Progenitor cell of endocrine pancreas (in vitro differentiated cells): ENCODE measurements around the gene TM7SF3. TPM values are rescaled to one million over a fixed set of nuclear protein-coding genes. Genes with fewer than 3 reads are reported as not detected.
A peak's percentile ranks its signal among the peaks of the same experiment; 100 is the strongest.

Experiments
- DNase-seq: peaks from one replicate; pipeline ENCODE4 v3.0.0; 2021; ENCODE audit warnings: low spot score; ENCODE audit not compliant: unreplicated experiment
- H3K27ac Mint-ChIP-seq: 2 replicates; pipeline ENCODE4 v1.8.0; 2021; ENCODE audit warnings: mild to moderate bottlenecking, moderate library complexity, mixed read lengths
- H3K27me3 Mint-ChIP-seq: 2 replicates; pipeline ENCODE4 v1.8.0; 2021; ENCODE audit warnings: mixed read lengths
- H3K36me3 Mint-ChIP-seq: 2 replicates; pipeline ENCODE4 v1.8.0; 2022; ENCODE audit warnings: mixed read lengths; ENCODE audit not compliant: insufficient read depth
- H3K4me1 Mint-ChIP-seq: 2 replicates; pipeline ENCODE4 v1.8.0; 2021; ENCODE audit warnings: low read depth, mixed read lengths
- H3K4me3 Mint-ChIP-seq: 2 replicates; pipeline ENCODE4 v1.8.0; 2021; ENCODE audit warnings: low read depth, mild to moderate bottlenecking, moderate library complexity, mixed read lengths
- H3K9me3 Mint-ChIP-seq: 2 replicates; pipeline ENCODE4 v1.8.0; 2021; ENCODE audit warnings: low read depth, mixed read lengths
- total RNA-seq: library from RNA; stranded (reverse); gene quantifications from 2 replicates; pipeline ENCODE4 v1.2.1, GENCODE V29; 2021
- TF ChIP-seq, protein P1 (sequence below): fragments of 200-600 bp; sonication (generic); IDR thresholded peaks from one replicate; pipeline ENCODE4 v1.5.0; 2021; ENCODE audit warnings: antibody characterized with exemption, mild to moderate bottlenecking; ENCODE audit not compliant: unreplicated experiment

Gene TM7SF3
- total RNA-seq, 1 donor from 2014 or later = 81.0 TPM

DNA sequence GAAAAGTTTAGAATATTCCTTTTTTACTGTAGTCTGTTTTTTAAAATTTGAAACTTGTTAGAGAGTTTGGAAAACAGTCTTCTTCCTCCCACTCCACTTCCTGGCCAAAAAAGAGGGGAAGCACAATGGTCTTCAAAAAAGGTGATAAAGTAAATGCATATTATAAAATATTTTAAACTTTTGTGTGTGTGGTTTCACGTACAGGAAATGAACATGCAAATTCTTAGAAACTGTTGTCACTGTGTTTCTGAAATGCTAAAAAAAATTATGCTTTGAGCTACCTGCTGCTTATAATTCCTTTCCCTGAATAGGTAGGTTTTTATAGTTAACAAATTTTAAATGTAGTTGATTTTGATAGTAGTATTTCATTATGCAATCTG is 73.0 kb downstream of the TM7SF3 start:
- peaks cover 25% of the 10 kb centered on the region for H3K36me3 Mint-ChIP-seq
- H3K27me3 Mint-ChIP-seq = no peaks in the 10 kb centered on the region
- peaks cover 17% of the 10 kb centered on the region for H3K9me3 Mint-ChIP-seq
- H3K27ac Mint-ChIP-seq = no peak overlapping the region
- no peak for DNase-seq
- H3K4me1 Mint-ChIP-seq = peaks cover 36% of the 10 kb centered on the region
- no peak overlapping the region for H3K4me3 Mint-ChIP-seq
- TF ChIP-seq, protein P1, sequence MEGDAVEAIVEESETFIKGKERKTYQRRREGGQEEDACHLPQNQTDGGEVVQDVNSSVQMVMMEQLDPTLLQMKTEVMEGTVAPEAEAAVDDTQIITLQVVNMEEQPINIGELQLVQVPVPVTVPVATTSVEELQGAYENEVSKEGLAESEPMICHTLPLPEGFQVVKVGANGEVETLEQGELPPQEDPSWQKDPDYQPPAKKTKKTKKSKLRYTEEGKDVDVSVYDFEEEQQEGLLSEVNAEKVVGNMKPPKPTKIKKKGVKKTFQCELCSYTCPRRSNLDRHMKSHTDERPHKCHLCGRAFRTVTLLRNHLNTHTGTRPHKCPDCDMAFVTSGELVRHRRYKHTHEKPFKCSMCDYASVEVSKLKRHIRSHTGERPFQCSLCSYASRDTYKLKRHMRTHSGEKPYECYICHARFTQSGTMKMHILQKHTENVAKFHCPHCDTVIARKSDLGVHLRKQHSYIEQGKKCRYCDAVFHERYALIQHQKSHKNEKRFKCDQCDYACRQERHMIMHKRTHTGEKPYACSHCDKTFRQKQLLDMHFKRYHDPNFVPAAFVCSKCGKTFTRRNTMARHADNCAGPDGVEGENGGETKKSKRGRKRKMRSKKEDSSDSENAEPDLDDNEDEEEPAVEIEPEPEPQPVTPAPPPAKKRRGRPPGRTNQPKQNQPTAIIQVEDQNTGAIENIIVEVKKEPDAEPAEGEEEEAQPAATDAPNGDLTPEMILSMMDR = no peak

DNA sequence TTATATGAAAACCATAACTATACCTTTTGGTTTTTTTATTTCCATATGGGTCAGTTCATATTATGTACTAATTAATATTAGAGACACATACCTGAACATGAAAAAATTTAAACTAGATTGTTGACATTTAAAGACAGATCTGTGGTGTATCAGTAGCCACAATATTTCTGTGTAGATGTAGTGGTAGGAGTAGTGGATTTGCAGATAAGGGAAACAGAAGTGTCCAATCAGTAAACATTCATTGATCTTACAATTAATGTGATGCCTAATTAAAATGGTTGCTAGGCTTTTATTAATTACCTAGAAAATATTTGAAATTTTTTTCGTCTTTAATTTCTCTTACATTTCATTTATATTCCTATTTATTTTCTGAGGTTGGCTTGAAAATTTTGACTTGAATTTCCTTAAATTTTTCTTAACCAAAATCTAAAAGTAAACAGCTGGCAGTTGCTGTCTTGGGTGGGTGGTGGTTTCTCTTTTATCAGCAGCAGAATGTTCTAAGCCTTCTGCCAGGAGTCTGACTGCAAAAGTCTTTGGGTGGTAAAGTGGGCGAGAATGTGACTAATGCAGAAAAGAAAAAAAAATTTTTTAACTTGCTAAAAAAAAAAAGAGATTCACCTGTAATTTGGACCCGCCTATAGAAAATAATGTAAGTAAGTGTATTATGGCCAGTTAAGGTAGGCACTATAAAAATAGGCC is 73.5 kb downstream of the TM7SF3 start:
- Mint-ChIP-seq H3K4me3 (no peak overlapping the region), H3K36me3 (peaks cover 20% of the 10 kb centered on the region), H3K4me1 (peaks cover 41% of the 10 kb centered on the region), H3K9me3 (peaks cover 12% of the 10 kb centered on the region), H3K27me3 (no peaks in the 10 kb centered on the region), H3K27ac (no peak overlapping the region)
- TF ChIP-seq, protein P1 = no peak
- no peak for DNase-seq

DNA sequence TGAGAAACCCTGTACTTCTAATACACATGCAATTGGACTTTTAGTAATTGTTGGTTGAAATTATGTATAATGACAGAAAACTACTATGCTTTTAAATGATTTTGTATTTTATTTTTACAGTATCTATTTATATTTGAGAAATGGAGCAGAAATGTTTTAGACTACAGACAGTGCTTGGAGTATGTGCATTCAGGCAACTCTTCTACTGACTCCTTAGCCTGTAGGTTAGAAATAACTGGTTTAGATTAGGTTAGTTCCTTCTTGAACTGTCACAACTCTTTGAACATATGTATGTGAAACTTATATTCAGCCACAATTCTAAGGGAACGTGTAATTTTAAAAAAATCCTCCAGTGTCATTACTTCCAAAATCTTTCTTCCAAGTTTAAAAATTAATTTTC is 74.2 kb downstream of the TM7SF3 start:
- Mint-ChIP-seq H3K4me1 (peaks cover 41% of the 10 kb centered on the region), H3K36me3 (peaks cover 18% of the 10 kb centered on the region), H3K4me3 (peak overlapping the region; percentile 97), H3K27ac (no peak overlapping the region), H3K27me3 (no peaks in the 10 kb centered on the region), H3K9me3 (peaks cover 8% of the 10 kb centered on the region)
- TF ChIP-seq, protein P1 = no peak
- no peak for DNase-seq

DNA sequence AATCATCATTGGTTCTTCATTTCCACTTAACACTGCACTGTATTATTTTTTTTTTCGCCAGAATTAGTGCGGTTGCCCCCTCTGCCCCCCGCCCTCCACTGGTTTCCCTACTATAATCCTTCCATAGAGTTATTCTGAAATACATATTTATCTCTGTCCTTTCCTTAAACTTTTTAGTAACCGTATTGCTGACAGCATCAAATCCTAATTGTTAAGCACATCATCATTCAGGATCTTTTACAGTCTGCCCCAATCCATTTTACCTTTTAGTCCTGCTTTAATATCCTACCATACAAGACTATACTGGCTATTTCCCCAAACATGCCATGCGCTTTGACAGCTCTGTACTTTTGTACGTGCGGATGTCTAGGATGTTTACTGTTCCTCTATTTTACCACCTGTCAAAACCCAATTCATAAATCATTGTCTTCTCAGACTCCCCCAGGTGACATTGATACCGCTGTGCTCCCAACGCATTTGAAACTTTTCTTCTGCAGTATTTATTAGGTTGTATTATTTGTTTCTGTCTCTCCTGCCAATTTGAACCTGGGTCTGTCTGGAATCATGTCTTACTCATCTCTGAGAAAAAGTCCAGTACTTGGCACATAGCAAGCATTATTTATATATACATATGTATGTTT is 74.9 kb downstream of the TM7SF3 start:
- TF ChIP-seq, protein P1 = no peak
- H3K27ac Mint-ChIP-seq = peak overlapping the region; percentile 100
- H3K36me3 Mint-ChIP-seq = peaks cover 15% of the 10 kb centered on the region
- H3K4me3 Mint-ChIP-seq = peak overlapping the region; percentile 97
- peaks cover 42% of the 10 kb centered on the region for H3K4me1 Mint-ChIP-seq
- DNase-seq = no peak
- no peaks in the 10 kb centered on the region for H3K27me3 Mint-ChIP-seq
- H3K9me3 Mint-ChIP-seq = peaks cover 5% of the 10 kb centered on the region

DNA sequence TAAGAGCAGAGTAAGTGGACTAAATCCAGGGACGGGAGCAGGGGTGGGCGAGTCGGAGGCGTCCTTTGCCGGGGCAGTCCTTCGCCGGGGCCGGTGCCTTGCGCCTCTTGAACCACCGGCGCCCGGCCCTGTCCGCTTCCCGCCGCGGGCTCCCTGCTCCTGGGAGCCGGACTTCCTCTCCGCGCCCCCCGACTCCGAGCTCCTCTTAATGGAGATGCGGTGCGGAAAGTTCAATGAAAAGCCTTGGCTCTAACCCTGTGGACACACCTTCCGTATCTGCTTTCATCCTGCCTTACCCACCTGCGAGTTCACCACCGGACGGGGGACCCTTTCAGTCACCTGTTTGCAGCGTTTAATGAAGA is 75.5 kb downstream of the TM7SF3 start:
- peaks cover 42% of the 10 kb centered on the region for H3K4me1 Mint-ChIP-seq
- no peaks in the 10 kb centered on the region for H3K27me3 Mint-ChIP-seq
- H3K36me3 Mint-ChIP-seq = peaks cover 9% of the 10 kb centered on the region
- DNase-seq = no peak
- peak overlapping the region; percentile 100 for H3K27ac Mint-ChIP-seq
- H3K4me3 Mint-ChIP-seq = peak overlapping the region; percentile 97
- no peaks in the 10 kb centered on the region for H3K9me3 Mint-ChIP-seq
- TF ChIP-seq, protein P1 = no peak
